SK-N-SH (cell line): Measurements from ENCODE around the gene LRP1. TPM values are rescaled to one million over a fixed set of nuclear protein-coding genes. Genes with fewer than 3 reads are reported as not detected.

Source experiments
- CTCF ChIA-PET: fragments of 300-600, 350-600 bp; formaldehyde crosslinking; extraction: SDS; loops from one replicate; lab custom pipeline; 2021; lab: Yijun Ruan, JAX
- POLR2A ChIA-PET: fragments of 350-600 bp; sonication (Branson Sonifier 250); formaldehyde crosslinking; extraction: SDS; loops from one replicate; lab custom pipeline; 2020; ENCODE audit warnings: antibody characterized with exemption, inconsistent platforms; lab: Yijun Ruan, JAX
- DNase-seq: peaks from one replicate; pipeline ENCODE4 v3.0.0; 2012
- H2AFZ ChIP-seq: fragments of 200-600 bp; sonication (generic); 2 replicates; pipeline ENCODE4 v1.8.1; 2016; ENCODE audit warnings: antibody characterized with exemption, mild to moderate bottlenecking, low read depth
- H3F3A ChIP-seq: fragments of 200-600 bp; sonication (generic); replicated peaks from 2 replicates; pipeline ENCODE3; 2016; ENCODE audit warnings: antibody characterized with exemption, mild to moderate bottlenecking; ENCODE audit not compliant: insufficient read depth
- H3K27ac ChIP-seq, 2 experiments: fragments of 200-500 bp in 1 of 2; fragments of 200-600 bp in 1 of 2; sonication (Bioruptor generic) in 1 of 2; sonication (generic), shearing (Covaris generic) in 1 of 2; 2 replicates each; pipeline versions ENCODE4 v1.5.1 to v1.6.1; 2014 to 2016; ENCODE audit warnings: low read depth in 2 of 2, inconsistent platforms in 1 of 2, low read length in 1 of 2, mild to moderate bottlenecking in 1 of 2, mixed read lengths in 1 of 2
- H3K27me3 ChIP-seq: fragments of 200-600 bp; sonication (generic), shearing (Covaris generic); 2 replicates; pipeline ENCODE4 v1.6.1; 2016; ENCODE audit warnings: mixed run types; ENCODE audit not compliant: insufficient read depth
- H3K36me3 ChIP-seq, 2 experiments: fragments of 200-500 bp in 1 of 2; fragments of 200-600 bp in 1 of 2; sonication (Bioruptor generic) in 1 of 2; sonication (generic) in 1 of 2; replicated peaks in 1 of 2; 2 replicates each; pipeline versions ENCODE3 to v1.5.1; 2014 to 2016; ENCODE audit warnings: low read length in 1 of 2, mild to moderate bottlenecking in 1 of 2; ENCODE audit not compliant: insufficient read depth in 2 of 2, control insufficient read depth in 1 of 2
- H3K4me1 ChIP-seq, 2 experiments: fragments of 200-500 bp in 1 of 2; fragments of 200-600 bp in 1 of 2; sonication (Bioruptor generic) in 1 of 2; sonication (generic), shearing (Covaris generic) in 1 of 2; 2 replicates each; pipeline versions ENCODE4 v1.5.1 to v1.6.1; 2014 to 2016; ENCODE audit warnings: low read depth in 1 of 2, low read length in 1 of 2, mixed run types in 1 of 2; ENCODE audit not compliant: insufficient read depth in 2 of 2, control insufficient read depth in 1 of 2
- H3K4me2 ChIP-seq: fragments of 200-600 bp; sonication (generic), shearing (Covaris generic); 2 replicates; pipeline ENCODE4 v1.6.1; 2017; ENCODE audit warnings: mixed run types
- H3K4me3 ChIP-seq, 2 experiments: fragments of 200-500 bp in 1 of 2; fragments of 200-600 bp in 1 of 2; sonication (Bioruptor generic) in 1 of 2; sonication (generic), shearing (Covaris generic) in 1 of 2; 2 replicates each; pipeline versions ENCODE4 v1.5.1 to v1.8.1; 2014 to 2016; ENCODE audit warnings: low read depth in 2 of 2, inconsistent platforms in 1 of 2, low read length in 1 of 2, mild to moderate bottlenecking in 1 of 2, mixed read lengths in 1 of 2, moderate library complexity in 1 of 2
- H3K79me2 ChIP-seq: fragments of 200-600 bp; sonication (generic); 2 replicates; pipeline ENCODE4 v1.8.1; 2017; ENCODE audit warnings: mild to moderate bottlenecking; ENCODE audit not compliant: insufficient read depth
- H3K9ac ChIP-seq: fragments of 200-600 bp; sonication (generic); 2 replicates; pipeline ENCODE4 v1.6.1; 2017; ENCODE audit warnings: mixed run types
- H3K9me2 ChIP-seq: fragments of 200-600 bp; sonication (generic); 2 replicates; pipeline ENCODE4 v1.6.1; 2017; ENCODE audit warnings: mixed run types
- H3K9me3 ChIP-seq: fragments of 200-600 bp; sonication (generic); 2 replicates; pipeline ENCODE4 v1.6.1; 2017; ENCODE audit warnings: mixed run types, mild to moderate bottlenecking, moderate library complexity
- H4K20me1 ChIP-seq: fragments of 200-600 bp; sonication (generic); 2 replicates; pipeline ENCODE4 v1.6.1; 2017; ENCODE audit warnings: mild to moderate bottlenecking, mixed run types; ENCODE audit not compliant: insufficient read depth
- CHD2 ChIP-seq: fragments of 150-350 bp; IDR thresholded peaks from 2 replicates; pipeline ENCODE4 v1.6.1; 2018; ENCODE audit warnings: low read length; ENCODE audit not compliant: partially characterized antibody
- CTCF ChIP-seq: fragments of 200-600 bp; sonication (generic); IDR thresholded peaks from 2 replicates; pipeline ENCODE4 v1.6.1; 2017; ENCODE audit warnings: antibody characterized with exemption, mild to moderate bottlenecking, moderate library complexity
- EP300 ChIP-seq, 2 experiments: IDR thresholded peaks; 2 replicates each; pipeline versions ENCODE4 v1.4.0 to v1.6.1; 2012; ENCODE audit warnings: borderline replicate concordance in 1 of 2, low read depth in 1 of 2, low read length in 1 of 2
- FOSL2 ChIP-seq: IDR thresholded peaks from 2 replicates; pipeline ENCODE4 v1.4.0; 2012; ENCODE audit warnings: low read depth, mild to moderate bottlenecking, moderate library complexity, borderline replicate concordance
- GABPA ChIP-seq: IDR thresholded peaks from 2 replicates; pipeline ENCODE4 v1.4.0; 2012; ENCODE audit warnings: low read depth, mild to moderate bottlenecking
- GATA2 ChIP-seq: sonication (generic); formaldehyde crosslinking; IDR thresholded peaks from 2 replicates; pipeline ENCODE4 v1.5.0; 2020; ENCODE audit warnings: mild to moderate bottlenecking, missing genetic modification reagents
- MXI1 ChIP-seq: IDR thresholded peaks from 2 replicates; pipeline ENCODE4 v1.6.1; 2012; ENCODE audit warnings: mild to moderate bottlenecking, low read depth, low read length, improper control_type of control experiment
- NRF1 ChIP-seq: IDR thresholded peaks from 2 replicates; pipeline ENCODE4 v1.6.1; 2012; ENCODE audit warnings: low read depth, mild to moderate bottlenecking, low read length
- POLR2AphosphoS5 ChIP-seq: IDR thresholded peaks from 2 replicates; pipeline ENCODE4 v1.6.1; 2012; ENCODE audit warnings: low read depth, low read length
- RAD21 ChIP-seq: IDR thresholded peaks from 2 replicates; pipeline ENCODE4 v1.6.1; 2012; ENCODE audit warnings: mild to moderate bottlenecking, low read length
- REST ChIP-seq: IDR thresholded peaks from 2 replicates; pipeline ENCODE4 v1.6.1; 2012; ENCODE audit warnings: mild to moderate bottlenecking, low read depth, low read length, moderate library complexity
- RFX5 ChIP-seq: IDR thresholded peaks from 2 replicates; pipeline ENCODE4 v1.6.1; 2012; ENCODE audit warnings: mild to moderate bottlenecking, improper control_type of control experiment, low read length
- SMC3 ChIP-seq: IDR thresholded peaks from 2 replicates; pipeline ENCODE4 v1.6.1; 2012; ENCODE audit warnings: low read depth, low read length, improper control_type of control experiment
- TAF1 ChIP-seq: IDR thresholded peaks from 2 replicates; pipeline ENCODE4 v1.6.1; 2012; ENCODE audit warnings: low read depth, mild to moderate bottlenecking, low read length, moderate library complexity, borderline replicate concordance
- TCF12 ChIP-seq: IDR thresholded peaks from 2 replicates; pipeline ENCODE4 v1.4.0; 2012
- WGBS: methylation state at CpG from one replicate; pipeline ENCODE4 v1.1.6; 2017; ENCODE audit warnings: low lambda C conversion rate; 5-methylcytosine and 5-hydroxymethylcytosine counted together
- polyA plus RNA-seq, 3 experiments: library from polyadenylated mRNA; depleted of rRNA; stranded (reverse); fragments of >200 nt; gene quantifications; 2 replicates each; pipeline ENCODE4 v1.2.3, GENCODE V29; 2012

The LRP1 gene
- polyA plus RNA-seq, 1 of the 3 experiments (the other 2 are of a cell fraction), result 55.0 TPM

- Histone ChIP-seq H3K9me3 (no peaks in the 10 kb centered on the region), H3K9me2 (no peaks in the 10 kb centered on the region), H3K4me1 (peaks cover 0 to 27% of the 10 kb centered on the region in 2 experiments; a peak in 1 of 4 replicates), H3K4me3 (no peak overlapping the region), H3K79me2 (no peaks in the 10 kb centered on the region), H3K27ac (no peak overlapping the region), H3K27me3 (peaks cover 23% of the 10 kb centered on the region), H3K9ac (no peak overlapping the region), H3F3A (peaks cover 13% of the 10 kb centered on the region), H3K36me3 (peaks cover 0 to 17% of the 10 kb centered on the region in 2 experiments), H3K4me2 (no peak overlapping the region), H2AFZ (no peak overlapping the region), H4K20me1 (0 out of 2 replicates have a peak, but pooled peaks cover 6% of the 10 kb centered on the region)
- ChIA-PET POLR2A (interaction anchor here (1.0 kb wide), 1 partner anchor 25 kb away, joined by 3 read pairs; no protein-coding TSS in a partner anchor), CTCF (interaction anchor here (0.6 to 15.9 kb wide), 44 partner anchors 13 to 283 kb away, joined by 3 to 937 read pairs (median 5); partner anchors contain the start of genes GLI1, INHBE, LRP1 and SHMT2)
- TF ChIP-seq CTCF (peak; percentile 74), EP300 (IDR thresholded peaks at IDR 0.05; ENCODE audit: borderline replicate concordance in 1 of 2, low read depth in 1 of 2, low read length in 1 of 2) (no peak), CHD2 (no peak), GATA2 (no peak), SMC3 (peak; percentile 76), GABPA (no peak), TCF12 (no peak), RAD21 (peak; percentile 60), RFX5 (no peak), TAF1 (no peak), POLR2AphosphoS5 (no peak), MXI1 (no peak), NRF1 (no peak), FOSL2 (no peak), REST (no peak)
- WGBS, result 6% methylated on average over 14 of the region's 14 CpGs
- DNase-seq, result peak; percentile 88
Observed at GRCh38 chr12:57214398-57214781, 86.1 kb downstream of the LRP1 start.
